A549 (cell line): Measurements from ENCODE around the gene HGF.

ENCODE experiments used
- GATA3 ChIP-seq: IDR thresholded peaks from 2 replicates; pipeline ENCODE4 v1.6.1; 2012; ENCODE audit warnings: borderline replicate concordance
- KDM1A ChIP-seq: fragments of 200-600 bp; sonication (generic); IDR thresholded peaks from 2 replicates; pipeline ENCODE4 v1.6.1; 2016; ENCODE audit warnings: low read depth, mild to moderate bottlenecking
- MAFK ChIP-seq: fragments of 450-650 bp; IDR thresholded peaks from 2 replicates; pipeline ENCODE4 v1.6.1; 2014; ENCODE audit not compliant: partially characterized antibody
- NR3C1 ChIP-seq: fragments of >200 bp; sonication (Bioruptor Twin); formaldehyde crosslinking; IDR thresholded peaks from 3 replicates; pipeline ENCODE4 v1.6.1; 2017
- TF ChIP-seq, protein P1 (sequence below): fragments of >200 bp; sonication (Bioruptor Twin); formaldehyde crosslinking; IDR thresholded peaks from 3 replicates; pipeline ENCODE4 v1.5.1; 2016
- TF ChIP-seq, protein P2 (sequence below): IDR thresholded peaks from 2 replicates; pipeline ENCODE4 v1.6.1; 2012

DNA sequence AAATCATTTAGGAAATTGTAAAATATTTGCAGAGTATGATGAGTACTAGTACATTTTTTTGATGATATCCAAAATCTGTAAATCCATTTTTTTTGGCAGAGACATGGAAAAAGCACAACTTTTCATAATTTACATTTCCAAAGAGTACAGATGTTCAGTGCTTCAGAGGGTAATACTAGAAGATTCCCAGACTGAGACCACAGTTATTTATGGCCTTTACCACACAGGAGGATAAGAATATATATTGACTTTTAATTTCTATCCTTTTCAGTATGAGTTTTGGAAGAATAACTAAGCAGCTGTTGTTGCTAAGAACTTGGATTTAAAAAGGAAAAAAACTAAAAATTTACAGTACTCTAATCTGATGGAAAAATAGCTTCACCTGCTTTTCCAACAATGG, 61.9 kb downstream of the HGF start:
- no peak for TF ChIP-seq KDM1A
- no peak for TF ChIP-seq GATA3
- no peak for TF ChIP-seq MAFK
- TF ChIP-seq, protein P1, sequence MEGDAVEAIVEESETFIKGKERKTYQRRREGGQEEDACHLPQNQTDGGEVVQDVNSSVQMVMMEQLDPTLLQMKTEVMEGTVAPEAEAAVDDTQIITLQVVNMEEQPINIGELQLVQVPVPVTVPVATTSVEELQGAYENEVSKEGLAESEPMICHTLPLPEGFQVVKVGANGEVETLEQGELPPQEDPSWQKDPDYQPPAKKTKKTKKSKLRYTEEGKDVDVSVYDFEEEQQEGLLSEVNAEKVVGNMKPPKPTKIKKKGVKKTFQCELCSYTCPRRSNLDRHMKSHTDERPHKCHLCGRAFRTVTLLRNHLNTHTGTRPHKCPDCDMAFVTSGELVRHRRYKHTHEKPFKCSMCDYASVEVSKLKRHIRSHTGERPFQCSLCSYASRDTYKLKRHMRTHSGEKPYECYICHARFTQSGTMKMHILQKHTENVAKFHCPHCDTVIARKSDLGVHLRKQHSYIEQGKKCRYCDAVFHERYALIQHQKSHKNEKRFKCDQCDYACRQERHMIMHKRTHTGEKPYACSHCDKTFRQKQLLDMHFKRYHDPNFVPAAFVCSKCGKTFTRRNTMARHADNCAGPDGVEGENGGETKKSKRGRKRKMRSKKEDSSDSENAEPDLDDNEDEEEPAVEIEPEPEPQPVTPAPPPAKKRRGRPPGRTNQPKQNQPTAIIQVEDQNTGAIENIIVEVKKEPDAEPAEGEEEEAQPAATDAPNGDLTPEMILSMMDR: no peak
- no peak for TF ChIP-seq NR3C1
- TF ChIP-seq, protein P2, sequence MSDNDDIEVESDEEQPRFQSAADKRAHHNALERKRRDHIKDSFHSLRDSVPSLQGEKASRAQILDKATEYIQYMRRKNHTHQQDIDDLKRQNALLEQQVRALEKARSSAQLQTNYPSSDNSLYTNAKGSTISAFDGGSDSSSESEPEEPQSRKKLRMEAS: no peak
